ENCODE data around the gene SMPDL3B.
"Not testable (repeated sequence)": the region's sequence is repeated elsewhere in the genome, so short reads cannot be mapped to it uniquely, and the experiment has no call there.

SMPDL3B gene

GRCh38 chr1:27971674-27972073 is 36.9 kb downstream of the SMPDL3B start:
- DNase-seq = no peak

GRCh38 chr1:27972141-27972540 is 37.3 kb downstream of the SMPDL3B start:
- DNase-seq = no peak

GRCh38 chr1:27973771-27974416 is 39.1 kb downstream of the SMPDL3B start:
- DNase-seq = no peak

GRCh38 chr1:27974417-27974781 is 39.6 kb downstream of the SMPDL3B start:
- no peak for DNase-seq

- no peak for DNase-seq
Observed at GRCh38 chr1:27979151-27979858, 44.5 kb downstream of the SMPDL3B start.

GRCh38 chr1:27979859-27980201 is 45.0 kb downstream of the SMPDL3B start:
- no peak for DNase-seq

- DNase-seq = no peak
Observed at GRCh38 chr1:27980216-27980845, 45.5 kb downstream of the SMPDL3B start.

GRCh38 chr1:27981145-27981544 is 46.3 kb downstream of the SMPDL3B start:
- DNase-seq = no peak

- DNase-seq = no peak
Observed at GRCh38 chr1:27990920-27991537, 56.2 kb downstream of the SMPDL3B start.

- DNase-seq = no peak
Observed at GRCh38 chr1:27992276-27992675, 57.5 kb downstream of the SMPDL3B start.

GRCh38 chr1:27993241-27993640 is 58.4 kb downstream of the SMPDL3B start:
- no peak for DNase-seq

- DNase-seq = no peak
Observed at GRCh38 chr1:27994060-27994459, 59.3 kb downstream of the SMPDL3B start.

- not testable (repeated sequence) for DNase-seq
Observed at GRCh38 chr1:27994526-27994925, 59.7 kb downstream of the SMPDL3B start.

- no peak for DNase-seq
Observed at GRCh38 chr1:27999055-27999454, 64.3 kb downstream of the SMPDL3B start.

- DNase-seq = no peak
Observed at GRCh38 chr1:28002600-28002999, 67.8 kb downstream of the SMPDL3B start.

GRCh38 chr1:28003117-28003516 is 68.3 kb downstream of the SMPDL3B start:
- not testable (repeated sequence) for DNase-seq

Data from femur (tissue), 1 donor.